Mesenchymal stem cell (in vitro differentiated cells and primary cell): ENCODE data around the gene ANXA1.

Experiments used
- DNase-seq: peaks from one replicate; pipeline ENCODE4 v3.0.0-alpha.2; 2013
- H2AFZ ChIP-seq: one replicate; pipeline ENCODE4 v1.6.1; 2013; ENCODE audit warnings: low read depth, mild to moderate bottlenecking, control low read depth, inconsistent platforms, low read length, moderate library complexity
- H2AK5ac ChIP-seq: 2 replicates; pipeline ENCODE4 v1.6.1; 2013; ENCODE audit warnings: low read length, moderate library complexity, mild to moderate bottlenecking, inconsistent platforms; ENCODE audit not compliant: severe bottlenecking
- H2BK120ac ChIP-seq: one replicate; pipeline ENCODE4 v1.6.1; 2013; ENCODE audit warnings: low read depth, mild to moderate bottlenecking, inconsistent platforms, low read length, moderate library complexity
- H2BK12ac ChIP-seq, 2 experiments: one replicate each; pipeline ENCODE4 v1.6.1; 2013; ENCODE audit warnings: inconsistent platforms in 2 of 2, low read length in 2 of 2, mild to moderate bottlenecking in 2 of 2, moderate library complexity in 2 of 2, control low read depth in 1 of 2
- H2BK15ac ChIP-seq: one replicate; pipeline ENCODE4 v1.6.1; 2013; ENCODE audit warnings: mild to moderate bottlenecking, low read depth, inconsistent platforms; ENCODE audit not compliant: poor library complexity, severe bottlenecking
- H2BK5ac ChIP-seq: 2 replicates; pipeline ENCODE4 v1.6.1; 2013; ENCODE audit warnings: low read depth, mild to moderate bottlenecking, low read length, control low read depth, inconsistent platforms; ENCODE audit not compliant: poor library complexity, severe bottlenecking
- H3K14ac ChIP-seq, 2 experiments: one replicate each; pipeline ENCODE4 v1.6.1; 2013; ENCODE audit warnings: inconsistent platforms in 2 of 2, low read length in 2 of 2, control low read depth in 1 of 2, mild to moderate bottlenecking in 1 of 2, moderate library complexity in 1 of 2
- H3K18ac ChIP-seq, 2 experiments: one replicate each; pipeline ENCODE4 v1.6.1; 2013; ENCODE audit warnings: inconsistent platforms in 2 of 2, low read length in 2 of 2, control low read depth in 1 of 2, low read depth in 1 of 2, mild to moderate bottlenecking in 1 of 2
- H3K23ac ChIP-seq, 2 experiments: one replicate each; pipeline ENCODE4 v1.6.1; 2013; ENCODE audit warnings: inconsistent platforms in 2 of 2, low read length in 2 of 2, mild to moderate bottlenecking in 2 of 2, moderate library complexity in 2 of 2, control low read depth in 1 of 2
- H3K27ac ChIP-seq: 2 replicates; pipeline ENCODE4 v1.5.1; 2013; ENCODE audit warnings: mild to moderate bottlenecking, moderate library complexity, low read length, control low read depth, inconsistent platforms; ENCODE audit not compliant: poor library complexity, severe bottlenecking
- H3K27me3 ChIP-seq, 2 experiments: 2 replicates each; pipeline versions ENCODE4 v1.6.1 to v1.7.0; 2013; ENCODE audit warnings: low read length in 2 of 2, mild to moderate bottlenecking in 2 of 2, moderate library complexity in 2 of 2, control low read depth in 1 of 2, inconsistent platforms in 1 of 2; ENCODE audit not compliant: control insufficient read depth in 1 of 2, insufficient read depth in 1 of 2
- H3K36me3 ChIP-seq, 2 experiments: 2 replicates each; pipeline versions ENCODE4 v1.6.1 to v1.7.0; 2013; ENCODE audit warnings: low read length in 2 of 2, control low read depth in 1 of 2, inconsistent platforms in 1 of 2, low read depth in 1 of 2, mild to moderate bottlenecking in 1 of 2; ENCODE audit not compliant: insufficient read depth in 2 of 2, control insufficient read depth in 1 of 2
- H3K4ac ChIP-seq, 2 experiments: one replicate each; pipeline ENCODE4 v1.6.1; 2013; ENCODE audit warnings: inconsistent platforms in 2 of 2, low read length in 2 of 2, mild to moderate bottlenecking in 2 of 2, moderate library complexity in 2 of 2, control low read depth in 1 of 2, low read depth in 1 of 2
- H3K4me1 ChIP-seq: 2 replicates; pipeline ENCODE4 v1.6.1; 2013; ENCODE audit warnings: low read depth, low read length, control low read depth; ENCODE audit not compliant: control insufficient read depth, insufficient read depth
- H3K4me2 ChIP-seq: 2 replicates; pipeline ENCODE4 v1.6.1; 2013; ENCODE audit warnings: low read length, mild to moderate bottlenecking, inconsistent platforms; ENCODE audit not compliant: poor library complexity, severe bottlenecking
- H3K4me3 ChIP-seq, 2 experiments: 2 replicates each; pipeline versions ENCODE4 v1.5.1 to v1.7.0; 2013; ENCODE audit warnings: low read length in 2 of 2, mild to moderate bottlenecking in 2 of 2, control low read depth in 1 of 2, low read depth in 1 of 2; ENCODE audit not compliant: insufficient read depth in 1 of 2
- H3K79me1 ChIP-seq: replicated peaks from 2 replicates; pipeline ENCODE4 v1.6.1; 2013; ENCODE audit warnings: mild to moderate bottlenecking, control low read depth, low read length, inconsistent platforms; ENCODE audit not compliant: poor library complexity, severe bottlenecking
- H3K9ac ChIP-seq: 2 replicates; pipeline ENCODE4 v1.7.0; 2013; ENCODE audit warnings: mild to moderate bottlenecking, low read length, moderate library complexity
- H3K9me3 ChIP-seq: 2 replicates; pipeline ENCODE4 v1.7.0; 2013; ENCODE audit warnings: mild to moderate bottlenecking, low read length; ENCODE audit not compliant: control insufficient read depth
- H4K8ac ChIP-seq: one replicate; pipeline ENCODE4 v1.6.1; 2013; ENCODE audit warnings: inconsistent platforms, mild to moderate bottlenecking, low read length, moderate library complexity
- H4K91ac ChIP-seq: one replicate; pipeline ENCODE4 v1.6.1; 2013; ENCODE audit warnings: mild to moderate bottlenecking, low read length, inconsistent platforms
- WGBS: methylation state at CpG from one replicate; pipeline ENCODE4 v1.1.7; 2013; ENCODE audit warnings: mixed read lengths; 5-methylcytosine and 5-hydroxymethylcytosine counted together

Gene ANXA1

DNA sequence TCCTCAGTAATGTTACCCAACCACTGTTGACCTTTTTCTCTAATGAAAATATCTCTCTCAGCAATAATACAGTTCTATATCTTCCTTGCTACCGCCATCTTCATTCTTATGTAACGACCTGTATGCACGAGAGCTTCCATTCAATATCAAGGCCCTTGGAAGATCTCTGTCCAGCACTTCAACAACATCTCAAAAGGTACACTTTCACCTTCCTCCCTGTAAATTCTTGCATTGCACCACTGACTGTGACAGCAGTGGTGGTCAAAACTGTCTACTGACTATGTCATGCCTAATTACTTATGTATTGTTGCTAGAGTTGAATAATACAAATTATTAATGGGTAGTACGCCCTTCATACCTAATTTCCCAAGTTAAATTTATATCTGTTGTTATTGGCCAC is 53.3 kb downstream of the ANXA1 start:
- H3K27me3 ChIP-seq = no peaks in the 10 kb centered on the region
- H4K91ac ChIP-seq = no peak overlapping the region
- no peak overlapping the region for H2BK5ac ChIP-seq
- H2AK5ac ChIP-seq = no peak overlapping the region
- H3K9me3 ChIP-seq = no peaks in the 10 kb centered on the region
- H3K4ac ChIP-seq = no peak overlapping the region
- no peak overlapping the region for H2AFZ ChIP-seq
- no peak overlapping the region for H4K8ac ChIP-seq
- no peak overlapping the region for H3K9ac ChIP-seq
- no peak overlapping the region for H3K4me3 ChIP-seq
- H3K36me3 ChIP-seq = no peaks in the 10 kb centered on the region
- no peak for DNase-seq
- no peak overlapping the region for H3K18ac ChIP-seq
- no peaks in the 10 kb centered on the region for H3K79me1 ChIP-seq
- no peak overlapping the region for H3K14ac ChIP-seq
- no peak overlapping the region for H3K27ac ChIP-seq
- no peak overlapping the region for H2BK15ac ChIP-seq
- no peak overlapping the region for H3K4me2 ChIP-seq
- WGBS = 65% methylated on average over 3 of the region's 4 CpGs
- no peak overlapping the region for H2BK120ac ChIP-seq
- no peak overlapping the region for H2BK12ac ChIP-seq
- no peak overlapping the region for H3K23ac ChIP-seq
- H3K4me1 ChIP-seq = no peaks in the 10 kb centered on the region

DNA sequence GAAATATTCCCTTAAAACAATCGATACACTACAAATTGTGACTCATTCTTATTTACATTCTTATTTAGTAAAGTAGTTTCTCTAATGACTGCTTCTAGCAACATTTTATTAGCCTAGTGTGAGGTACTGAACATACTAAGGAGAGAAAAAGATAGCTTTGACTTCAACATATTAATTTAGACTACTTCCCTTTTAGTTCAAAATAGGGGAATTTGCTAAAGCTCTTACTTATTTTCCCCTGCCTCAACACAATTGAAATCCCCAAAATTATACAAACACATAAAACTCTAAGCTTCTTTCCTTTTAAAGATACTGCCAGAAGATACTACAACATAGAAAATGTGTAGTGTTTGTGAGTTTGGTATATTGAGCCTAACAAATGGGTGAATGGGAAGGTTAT is 55.2 kb downstream of the ANXA1 start:
- Histone ChIP-seq H3K36me3 (no peaks in the 10 kb centered on the region), H4K8ac (no peak overlapping the region), H2AFZ (no peak overlapping the region), H3K14ac (no peak overlapping the region), H3K4me3 (no peak overlapping the region), H3K9me3 (no peaks in the 10 kb centered on the region), H3K23ac (no peak overlapping the region), H2BK5ac (no peak overlapping the region), H2BK12ac (no peak overlapping the region), H3K18ac (no peak overlapping the region), H4K91ac (no peak overlapping the region), H2BK15ac (no peak overlapping the region), H3K27ac (no peak overlapping the region), H3K4me1 (no peaks in the 10 kb centered on the region), H3K9ac (no peak overlapping the region), H2BK120ac (no peak overlapping the region), H3K79me1 (no peaks in the 10 kb centered on the region), H3K27me3 (no peaks in the 10 kb centered on the region), H3K4me2 (no peak overlapping the region), H2AK5ac (no peak overlapping the region), H3K4ac (no peak overlapping the region)
- DNase-seq = no peak
- no CpG with 5 or more reads among the region's 1 CpG for WGBS

GRCh38 chr9:73210886-73211666 is 59.4 kb downstream of the ANXA1 start:
- H2BK12ac ChIP-seq = no peak overlapping the region
- H3K27me3 ChIP-seq = no peaks in the 10 kb centered on the region
- no peaks in the 10 kb centered on the region for H3K36me3 ChIP-seq
- H2BK120ac ChIP-seq = no peak overlapping the region
- H3K9ac ChIP-seq = no peak overlapping the region
- no peak overlapping the region for H3K4me2 ChIP-seq
- no peak overlapping the region for H2AFZ ChIP-seq
- H4K91ac ChIP-seq = no peak overlapping the region
- no peak for DNase-seq
- H3K27ac ChIP-seq = no peak overlapping the region
- no peak overlapping the region for H3K14ac ChIP-seq
- WGBS = 67% methylated on average over 1 of the region's 3 CpGs
- H4K8ac ChIP-seq = no peak overlapping the region
- no peak overlapping the region for H2AK5ac ChIP-seq
- no peak overlapping the region for H3K4me3 ChIP-seq
- H2BK15ac ChIP-seq = no peak overlapping the region
- H3K23ac ChIP-seq = no peak overlapping the region
- H3K4me1 ChIP-seq = no peaks in the 10 kb centered on the region
- no peak overlapping the region for H3K18ac ChIP-seq
- no peak overlapping the region for H2BK5ac ChIP-seq
- H3K9me3 ChIP-seq = no peaks in the 10 kb centered on the region
- H3K4ac ChIP-seq = no peak overlapping the region
- H3K79me1 ChIP-seq = no peaks in the 10 kb centered on the region

- Histone ChIP-seq H3K18ac (no peak overlapping the region), H2AFZ (no peak overlapping the region), H3K4me1 (no peaks in the 10 kb centered on the region), H4K91ac (no peak overlapping the region), H2AK5ac (no peak overlapping the region), H3K27me3 (peaks cover 0 to 3% of the 10 kb centered on the region in 2 experiments), H2BK15ac (no peak overlapping the region), H3K23ac (no peak overlapping the region), H3K4ac (no peak overlapping the region), H3K27ac (no peak overlapping the region), H3K79me1 (no peaks in the 10 kb centered on the region), H4K8ac (no peak overlapping the region), H2BK12ac (no peak overlapping the region), H3K14ac (no peak overlapping the region), H3K4me3 (no peak overlapping the region), H3K36me3 (no peaks in the 10 kb centered on the region), H2BK5ac (no peak overlapping the region), H3K4me2 (no peak overlapping the region), H3K9me3 (no peaks in the 10 kb centered on the region), H2BK120ac (no peak overlapping the region), H3K9ac (no peak overlapping the region)
- no peak for DNase-seq
- WGBS = no CpG with 5 or more reads among the region's 2 CpGs
Observed at GRCh38 chr9:73213300-73213699, 61.6 kb downstream of the ANXA1 start.
